Activated CD8-positive, alpha-beta T cell treated with anti-CD3 and anti-CD28 coated beads for 36 hours (primary cell): Measurements from ENCODE around the gene NFASC. TPM values are rescaled to one million over a fixed set of nuclear protein-coding genes. Genes with fewer than 3 reads are reported as not detected.

Experiments
- ATAC-seq: fragments of 200-7000 bp; cut with Tn5 transposase; one replicate; pipeline ENCODE4 v1.10.0; 2021; ENCODE audit warnings: mild to moderate bottlenecking, moderate library complexity
- CTCF ChIA-PET: fragments of 350-600 bp; sonication (Branson Sonifier 250); formaldehyde crosslinking; loops from one replicate; lab custom pipeline; 2021; ENCODE audit warnings: antibody characterized with exemption; lab: Charles Lee
- POLR2A ChIA-PET: fragments of 350-600 bp; sonication (Branson Sonifier 250); formaldehyde crosslinking; loops from one replicate; lab custom pipeline; 2021; ENCODE audit warnings: antibody characterized with exemption; lab: Charles Lee
- DNase-seq: peaks from one replicate; pipeline ENCODE4 v3.0.0-alpha.2; 2020
- H3K27ac Mint-ChIP-seq: one replicate; pipeline ENCODE4 v1.8.0; 2021; ENCODE audit warnings: mild to moderate bottlenecking, mixed read lengths
- H3K27me3 Mint-ChIP-seq: one replicate; pipeline ENCODE4 v1.8.0; 2021; ENCODE audit warnings: mixed read lengths
- H3K36me3 Mint-ChIP-seq: one replicate; pipeline ENCODE4 v1.8.0; 2021; ENCODE audit warnings: low read depth, mixed read lengths
- H3K4me1 Mint-ChIP-seq: one replicate; pipeline ENCODE4 v1.8.0; 2021; ENCODE audit warnings: low read depth, mixed read lengths
- H3K4me3 Mint-ChIP-seq: one replicate; pipeline ENCODE4 v1.8.0; 2021; ENCODE audit warnings: mild to moderate bottlenecking, moderate library complexity, mixed read lengths
- H3K9me3 Mint-ChIP-seq: one replicate; pipeline ENCODE4 v1.8.0; 2021; ENCODE audit warnings: mixed read lengths
- intact Hi-C: fragments of 100-400 bp; cut with micrococcal nuclease; formaldehyde crosslinking; loops from one replicate; pipeline ENCODE4 v1.10.0; 2022
- total RNA-seq, 2 experiments: library from RNA; stranded (reverse); gene quantifications; one replicate each; pipeline ENCODE4 v1.2.3, GENCODE V29; 2021
- TF ChIP-seq, protein P1 (sequence below): fragments of 200-600 bp; IDR thresholded peaks from one replicate; pipeline ENCODE4 v1.8.0; 2022; ENCODE audit warnings: antibody characterized with exemption, mild to moderate bottlenecking

Gene NFASC
- total RNA-seq, 2 experiments from 2014 or later: not detected

DNA sequence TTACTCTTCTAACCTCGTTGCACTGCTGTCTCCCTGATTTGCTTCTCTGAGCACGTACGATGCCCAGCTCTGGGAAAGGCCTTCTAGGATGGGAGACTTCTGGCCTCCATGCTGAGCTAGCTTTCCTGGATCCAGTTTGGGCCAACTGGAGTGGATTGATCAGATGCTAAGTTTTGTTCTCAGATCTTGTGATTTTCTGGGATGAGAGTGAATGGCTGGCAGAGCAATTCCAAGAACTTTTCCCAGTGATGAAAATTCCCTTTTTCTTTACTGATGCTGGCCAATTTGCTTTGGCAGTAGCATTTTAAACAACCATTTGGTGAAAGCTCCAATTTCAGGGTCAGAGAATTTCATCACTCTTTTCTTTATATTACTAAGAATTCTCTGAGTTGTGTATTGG, 34.9 kb upstream of the NFASC start:
- Mint-ChIP-seq H3K4me3 (no peak overlapping the region), H3K9me3 (no peaks in the 10 kb centered on the region)
- CTCF ChIA-PET: no interaction called here

DNA sequence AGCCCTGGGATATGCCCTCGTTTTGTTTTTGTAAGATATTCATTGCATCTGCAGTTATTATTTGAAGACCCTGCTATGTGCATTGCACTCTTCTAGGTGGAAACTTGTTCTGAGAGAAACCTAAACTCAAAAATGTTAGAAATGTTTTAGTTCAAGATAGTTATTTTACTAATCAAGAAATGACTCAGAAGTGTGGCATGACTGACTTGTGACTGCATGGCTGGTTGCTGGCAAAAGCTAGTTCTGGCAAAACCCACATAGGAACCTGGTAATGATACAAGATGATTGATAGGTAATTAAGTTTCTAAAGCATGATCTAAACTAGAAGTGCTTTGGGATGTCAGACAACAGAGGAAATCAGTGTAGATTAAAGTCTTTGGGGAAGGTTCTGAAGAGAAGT, 33.8 kb upstream of the NFASC start:
- Mint-ChIP-seq H3K27ac (no peak overlapping the region), H3K4me3 (no peak overlapping the region), H3K9me3 (no peaks in the 10 kb centered on the region), H3K36me3 (no peaks in the 10 kb centered on the region), H3K4me1 (no peaks in the 10 kb centered on the region), H3K27me3 (peaks cover 16% of the 10 kb centered on the region)
- POLR2A ChIA-PET: no interaction called here
- TF ChIP-seq, protein P1, sequence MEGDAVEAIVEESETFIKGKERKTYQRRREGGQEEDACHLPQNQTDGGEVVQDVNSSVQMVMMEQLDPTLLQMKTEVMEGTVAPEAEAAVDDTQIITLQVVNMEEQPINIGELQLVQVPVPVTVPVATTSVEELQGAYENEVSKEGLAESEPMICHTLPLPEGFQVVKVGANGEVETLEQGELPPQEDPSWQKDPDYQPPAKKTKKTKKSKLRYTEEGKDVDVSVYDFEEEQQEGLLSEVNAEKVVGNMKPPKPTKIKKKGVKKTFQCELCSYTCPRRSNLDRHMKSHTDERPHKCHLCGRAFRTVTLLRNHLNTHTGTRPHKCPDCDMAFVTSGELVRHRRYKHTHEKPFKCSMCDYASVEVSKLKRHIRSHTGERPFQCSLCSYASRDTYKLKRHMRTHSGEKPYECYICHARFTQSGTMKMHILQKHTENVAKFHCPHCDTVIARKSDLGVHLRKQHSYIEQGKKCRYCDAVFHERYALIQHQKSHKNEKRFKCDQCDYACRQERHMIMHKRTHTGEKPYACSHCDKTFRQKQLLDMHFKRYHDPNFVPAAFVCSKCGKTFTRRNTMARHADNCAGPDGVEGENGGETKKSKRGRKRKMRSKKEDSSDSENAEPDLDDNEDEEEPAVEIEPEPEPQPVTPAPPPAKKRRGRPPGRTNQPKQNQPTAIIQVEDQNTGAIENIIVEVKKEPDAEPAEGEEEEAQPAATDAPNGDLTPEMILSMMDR: no peak
- CTCF ChIA-PET: interaction anchor here (1.0 to 1.1 kb wide), 3 partner anchors 9 to 45 kb away, joined by 3 read pairs; no protein-coding TSS in a partner anchor
- intact Hi-C loops: no loop called here
- DNase-seq (no peak), ATAC-seq (no peak)

More for the DNA sequence above, 34.9 kb upstream of the NFASC start:
- Mint-ChIP-seq H3K27ac (no peak overlapping the region), H3K4me1 (no peaks in the 10 kb centered on the region), H3K36me3 (no peaks in the 10 kb centered on the region), H3K27me3 (peaks cover 23% of the 10 kb centered on the region)
- ATAC-seq (no peak), DNase-seq (no peak)
- TF ChIP-seq, protein P1: no peak
- intact Hi-C loops: no loop called here
- POLR2A ChIA-PET: interaction anchor here (0.6 kb wide), 1 partner anchor 126 kb away, joined by 3 read pairs; no protein-coding TSS in a partner anchor

DNA sequence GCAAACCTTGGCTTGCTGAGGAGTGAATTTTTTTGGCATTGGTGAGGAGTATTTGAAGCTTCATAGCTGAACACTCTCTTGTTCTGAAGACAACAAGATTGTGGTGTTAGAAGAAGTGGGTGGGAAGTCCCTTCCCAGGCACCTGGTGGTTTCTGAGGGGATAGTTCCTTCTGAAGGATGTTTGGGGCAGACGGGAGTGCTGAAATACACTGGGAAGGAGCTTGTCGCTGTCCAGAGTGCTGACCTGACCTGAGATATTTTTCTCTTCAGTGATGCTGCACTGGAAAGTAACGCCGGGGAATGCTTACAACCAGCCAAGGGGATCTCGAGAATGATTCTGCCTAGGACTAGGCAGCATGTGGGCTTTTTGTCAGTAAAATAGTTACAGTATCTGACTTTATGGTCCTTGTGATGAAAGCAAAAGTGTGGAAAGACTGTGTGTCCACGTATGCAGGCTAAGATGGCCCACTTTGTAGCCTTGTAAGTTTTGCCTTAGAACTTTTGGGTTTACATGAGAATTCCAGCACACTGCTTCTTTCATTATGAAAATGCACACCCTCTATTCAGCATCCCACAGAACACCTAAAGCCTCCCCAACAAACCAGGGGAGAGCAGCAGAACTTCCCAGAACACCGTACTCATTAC, 33.1 kb upstream of the NFASC start:
- ChIA-PET CTCF (interaction anchor here (1.0 to 1.1 kb wide), 2 partner anchors 9 to 46 kb away, joined by 3 read pairs; no protein-coding TSS in a partner anchor), POLR2A (no interaction called here)
- TF ChIP-seq, protein P1: no peak
- ATAC-seq (no peak), DNase-seq (peak; percentile 47)
- Mint-ChIP-seq H3K36me3 (no peaks in the 10 kb centered on the region), H3K4me1 (no peaks in the 10 kb centered on the region), H3K27me3 (peaks cover 12% of the 10 kb centered on the region), H3K9me3 (no peaks in the 10 kb centered on the region), H3K27ac (no peak overlapping the region), H3K4me3 (no peak overlapping the region)
- intact Hi-C loops: no loop called here

DNA sequence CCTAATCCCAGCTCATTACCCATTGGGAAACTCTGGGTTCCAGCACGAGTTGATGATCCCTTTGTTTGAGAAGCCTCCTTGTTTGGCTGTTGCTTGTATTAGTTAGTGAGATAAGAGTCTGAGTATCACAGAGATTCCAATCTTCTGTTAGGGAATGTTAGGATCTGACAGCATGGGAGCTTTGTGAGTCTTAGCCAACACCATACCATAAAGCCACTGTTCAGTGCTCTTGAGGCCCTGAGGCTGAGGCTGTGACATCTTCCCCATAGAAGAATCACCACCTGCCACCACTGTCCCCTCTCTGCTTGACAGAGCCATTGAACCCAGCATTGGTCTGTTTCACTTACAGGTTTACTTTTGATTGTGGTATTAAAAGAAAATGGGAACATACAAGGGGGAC, 29.3 kb upstream of the NFASC start:
- DNase-seq: no peak
- no peaks in the 10 kb centered on the region for H3K9me3 Mint-ChIP-seq
- ChIA-PET CTCF (interaction anchor here (0.8 to 1.5 kb wide), 2 partner anchors 78 to 221 kb away, joined by 3 to 4 read pairs; no protein-coding TSS in a partner anchor), POLR2A (no interaction called here)
- peaks cover 11% of the 10 kb centered on the region for H3K27me3 Mint-ChIP-seq
- intact Hi-C loops: no loop called here
- TF ChIP-seq, protein P1: no peak
- H3K4me1 Mint-ChIP-seq: no peaks in the 10 kb centered on the region
- no peak overlapping the region for H3K27ac Mint-ChIP-seq
- no peaks in the 10 kb centered on the region for H3K36me3 Mint-ChIP-seq
- ATAC-seq: no peak
- no peak overlapping the region for H3K4me3 Mint-ChIP-seq

DNA sequence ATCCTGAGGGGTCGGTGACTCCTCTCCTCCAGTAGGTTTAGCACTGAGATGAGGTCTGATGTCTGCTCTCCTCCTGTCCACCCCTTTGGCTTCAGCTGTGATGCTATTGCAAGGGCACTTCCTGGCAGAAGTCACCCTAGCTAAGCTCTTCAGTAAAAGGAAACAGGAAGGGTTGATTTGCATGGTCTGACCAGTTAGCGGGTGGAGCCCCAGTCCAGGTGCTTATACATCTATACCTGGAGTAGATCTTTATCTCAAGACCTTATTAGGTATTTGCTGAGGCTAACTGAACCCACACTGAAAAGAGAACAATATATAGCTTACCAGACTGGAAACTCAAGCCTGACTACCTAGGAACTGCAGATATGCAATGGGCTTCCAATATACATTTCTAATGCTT, 28.9 kb upstream of the NFASC start:
- POLR2A ChIA-PET: no interaction called here
- Mint-ChIP-seq H3K4me1 (no peaks in the 10 kb centered on the region), H3K9me3 (no peaks in the 10 kb centered on the region)

More for the DNA sequence above, 28.9 kb upstream of the NFASC start:
- peaks cover 12% of the 10 kb centered on the region for H3K27me3 Mint-ChIP-seq
- DNase-seq (no peak), ATAC-seq (no peak)
- CTCF ChIA-PET: interaction anchor here (0.8 to 1.5 kb wide), 2 partner anchors 78 to 220 kb away, joined by 3 to 4 read pairs; no protein-coding TSS in a partner anchor
- TF ChIP-seq, protein P1: no peak
- intact Hi-C loops: no loop called here
- no peak overlapping the region for H3K4me3 Mint-ChIP-seq
- H3K36me3 Mint-ChIP-seq: no peaks in the 10 kb centered on the region
- H3K27ac Mint-ChIP-seq: no peak overlapping the region
